ENCODE measurements around the gene RB1.
"Not testable (repeated sequence)": the region's sequence is repeated elsewhere in the genome, so short reads cannot be mapped to it uniquely, and the experiment has no call there.

The RB1 gene

GRCh38 chr13:48349525-48349924, 46.0 kb downstream of the RB1 start:
- no peak for DNase-seq (ENCODE audit: low read depth)

- DNase-seq (ENCODE audit: low read depth): no peak
Measured at GRCh38 chr13:48353590-48353989, 50.0 kb downstream of the RB1 start.

GRCh38 chr13:48355524-48355923, 52.0 kb downstream of the RB1 start:
- not testable (repeated sequence) for DNase-seq (ENCODE audit: low read depth)

GRCh38 chr13:48356750-48357149, 53.2 kb downstream of the RB1 start:
- DNase-seq (ENCODE audit: low read depth): no peak

GRCh38 chr13:48369988-48370387, 66.4 kb downstream of the RB1 start:
- DNase-seq (ENCODE audit: low read depth): no peak

GRCh38 chr13:48370815-48371214, 67.3 kb downstream of the RB1 start:
- no peak for DNase-seq (ENCODE audit: low read depth)

GRCh38 chr13:48377857-48378256, 74.3 kb downstream of the RB1 start:
- no peak for DNase-seq (ENCODE audit: low read depth)

GRCh38 chr13:48380581-48380980, 77.0 kb downstream of the RB1 start:
- no peak for DNase-seq (ENCODE audit: low read depth)

GRCh38 chr13:48383384-48383783, 79.8 kb downstream of the RB1 start:
- DNase-seq (ENCODE audit: low read depth): no peak

GRCh38 chr13:48386816-48387215, 83.3 kb downstream of the RB1 start:
- no peak for DNase-seq (ENCODE audit: low read depth)

GRCh38 chr13:48391257-48391656, 87.7 kb downstream of the RB1 start:
- DNase-seq (ENCODE audit: low read depth): no peak

- DNase-seq (ENCODE audit: low read depth): no peak
Measured at GRCh38 chr13:48393030-48393697, 89.6 kb downstream of the RB1 start.

- DNase-seq (ENCODE audit: low read depth): no peak
Measured at GRCh38 chr13:48393698-48394085, 90.1 kb downstream of the RB1 start.

- no peak for DNase-seq (ENCODE audit: low read depth)
Measured at GRCh38 chr13:48397744-48398143, 94.2 kb downstream of the RB1 start.

GRCh38 chr13:48398450-48399095, 95.0 kb downstream of the RB1 start:
- DNase-seq (ENCODE audit: low read depth): no peak

GRCh38 chr13:48400090-48400694, 96.6 kb downstream of the RB1 start:
- no peak for DNase-seq (ENCODE audit: low read depth)

- DNase-seq (ENCODE audit: low read depth): no peak
Measured at GRCh38 chr13:48400850-48401291, 97.3 kb downstream of the RB1 start.

GRCh38 chr13:48401480-48401879, 97.9 kb downstream of the RB1 start:
- no peak for DNase-seq (ENCODE audit: low read depth)

GRCh38 chr13:48402325-48402932, 98.9 kb downstream of the RB1 start:
- DNase-seq (ENCODE audit: low read depth): no peak

- no peak for DNase-seq (ENCODE audit: low read depth)
Measured at GRCh38 chr13:48403151-48403631, 99.6 kb downstream of the RB1 start.

GRCh38 chr13:48403913-48404312, 100.4 kb downstream of the RB1 start:
- no peak for DNase-seq (ENCODE audit: low read depth)

GRCh38 chr13:48404952-48405351, 101.4 kb downstream of the RB1 start:
- no peak for DNase-seq (ENCODE audit: low read depth)

- DNase-seq (ENCODE audit: low read depth): no peak
Measured at GRCh38 chr13:48405875-48406274, 102.3 kb downstream of the RB1 start.

Measured in T follicular helper cell (primary cell).